NCI-H2081 treated with DMSO at 0.1 percent for 48 hours (cell line): Measurements from ENCODE around the gene DSCAML1.
"Not testable (repeated sequence)": the region's sequence is repeated elsewhere in the genome, so short reads cannot be mapped to it uniquely, and the experiment has no call there.

Experiments used
- DNase-seq: peaks from one replicate; lab custom pipeline; 2025; lab: John Stamatoyannopoulos, UW

DSCAML1 gene

DNA sequence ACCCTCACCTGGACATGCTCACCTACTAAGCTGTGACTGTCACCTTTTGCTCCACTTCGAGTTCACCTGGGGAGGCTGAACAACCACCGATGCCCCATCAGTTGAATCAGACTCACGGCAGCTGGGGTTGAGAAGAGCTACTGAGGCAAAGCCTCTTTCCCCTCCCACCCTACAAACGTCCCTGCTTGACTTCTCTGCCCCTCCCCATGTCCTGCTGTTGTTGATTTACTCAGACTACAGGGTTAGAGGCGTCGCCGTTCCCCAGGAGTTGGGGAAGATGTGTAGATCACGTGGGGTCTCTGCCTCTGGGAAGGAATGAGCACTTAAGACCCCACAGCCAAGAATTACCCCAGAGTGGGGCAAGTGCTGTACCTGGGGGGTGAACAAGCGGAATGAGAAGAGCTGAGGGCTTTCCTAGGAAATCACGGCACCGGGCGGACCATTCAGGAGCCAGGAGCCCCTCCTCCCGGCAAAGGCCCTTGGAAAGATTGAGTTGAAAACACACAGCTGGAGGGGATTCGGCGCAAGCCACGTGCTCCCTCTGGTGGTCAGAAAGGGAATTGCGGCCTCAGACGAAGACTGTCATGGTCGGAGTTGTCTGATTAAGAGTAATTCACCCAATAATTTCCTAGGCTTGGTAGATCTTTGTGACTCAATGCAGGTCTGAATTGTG lies 20.5 kb upstream of the DSCAML1 start:
- no peak for DNase-seq

- DNase-seq: no peak
Observed at GRCh38 chr11:117816846-117817367, 19.9 kb upstream of the DSCAML1 start.

- DNase-seq: no peak
Observed at GRCh38 chr11:117816151-117816741, 19.2 kb upstream of the DSCAML1 start.

DNA sequence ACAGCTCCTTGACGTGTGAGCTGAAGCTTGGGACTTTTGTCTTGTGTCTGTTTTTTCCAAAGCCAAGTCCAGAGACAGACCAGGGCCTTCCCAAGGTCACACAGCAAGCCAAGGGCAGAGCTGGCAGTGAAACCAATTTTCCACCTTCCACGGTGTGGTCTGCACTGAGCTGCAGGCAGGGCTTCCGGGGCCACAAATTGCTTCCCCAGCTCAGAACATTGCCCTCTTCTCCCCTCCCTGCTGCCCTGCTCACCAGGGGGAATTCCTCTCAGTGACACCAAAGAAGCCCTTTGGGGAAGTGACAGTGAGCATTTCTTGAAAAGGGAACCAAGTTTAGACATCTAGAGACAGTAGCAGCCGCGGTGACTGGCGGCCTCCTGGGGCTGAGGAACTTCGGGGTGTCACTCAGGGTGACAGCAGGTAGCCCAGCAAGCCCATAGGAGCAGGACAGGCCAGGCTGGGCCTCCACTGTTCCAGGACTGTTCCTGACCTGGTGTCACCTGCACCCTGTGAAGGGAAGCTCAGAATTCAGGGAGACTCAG lies 18.3 kb upstream of the DSCAML1 start:
- DNase-seq: no peak

DNA sequence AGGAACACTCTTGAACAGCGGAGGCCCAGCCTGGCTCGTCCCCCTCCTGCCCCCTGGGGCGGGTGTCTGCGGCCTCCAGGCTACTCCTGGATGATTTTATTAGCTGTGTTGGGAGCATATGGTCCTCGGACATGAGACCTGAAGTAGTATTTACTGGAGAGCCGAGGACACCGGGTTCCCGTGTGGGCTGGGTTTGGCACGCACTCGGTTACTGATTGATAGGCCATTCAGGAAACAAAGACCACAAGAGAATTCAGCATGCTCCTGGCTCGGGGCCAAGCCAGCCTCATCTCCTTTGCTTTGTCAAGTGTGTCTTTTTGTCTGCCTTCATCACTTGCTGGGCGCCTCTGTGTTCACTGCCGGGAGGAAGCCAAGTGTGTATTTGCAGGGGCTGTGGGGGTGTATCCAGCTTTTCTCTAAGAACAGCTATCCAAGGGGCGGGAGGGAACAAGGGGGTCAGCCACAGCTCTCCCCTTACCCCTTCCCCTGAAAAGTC lies 17.8 kb upstream of the DSCAML1 start:
- no peak for DNase-seq

- no peak for DNase-seq
Observed at GRCh38 chr11:117814204-117814765, 17.3 kb upstream of the DSCAML1 start.

DNA sequence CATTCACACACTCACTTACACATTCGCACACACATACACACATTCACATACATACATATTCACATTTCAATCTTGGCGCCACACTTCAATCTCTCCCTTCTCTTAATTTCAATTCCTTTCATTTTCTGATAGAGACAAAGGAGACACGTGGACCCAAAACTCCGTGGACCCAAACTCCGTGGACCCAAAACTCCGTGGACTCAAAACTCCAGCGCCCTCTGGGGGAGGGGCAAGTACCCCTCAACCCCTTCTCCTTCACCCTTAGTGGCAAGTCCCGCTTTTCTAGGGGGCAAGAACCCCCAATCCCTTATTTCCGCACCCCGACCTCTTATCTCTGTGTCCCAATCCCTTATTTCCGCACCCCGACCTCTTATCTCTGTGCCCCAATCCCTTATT lies 13.0 kb upstream of the DSCAML1 start:
- not testable (repeated sequence) for DNase-seq

- no peak for DNase-seq
Observed at GRCh38 chr11:117809236-117810055, 12.4 kb upstream of the DSCAML1 start.

DNA sequence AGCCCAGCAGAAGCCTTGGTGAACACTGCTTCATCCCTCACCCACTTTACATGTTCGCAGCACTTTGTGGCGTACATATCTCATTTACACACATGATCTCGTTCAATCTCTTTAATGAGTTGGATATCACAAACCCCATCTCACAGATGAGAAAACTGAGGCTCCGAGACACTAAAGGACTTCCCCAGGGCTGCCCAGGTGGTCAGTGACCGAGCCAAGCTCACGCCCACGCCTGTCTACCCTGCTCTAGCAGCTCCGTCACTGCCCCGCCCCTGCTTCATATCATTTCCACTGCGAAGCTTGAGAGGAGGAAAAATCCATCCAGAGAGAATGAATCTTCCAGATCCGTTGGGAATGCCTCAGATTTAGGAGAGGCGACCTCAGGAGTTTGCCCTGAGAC lies 11.8 kb upstream of the DSCAML1 start:
- no peak for DNase-seq

DNA sequence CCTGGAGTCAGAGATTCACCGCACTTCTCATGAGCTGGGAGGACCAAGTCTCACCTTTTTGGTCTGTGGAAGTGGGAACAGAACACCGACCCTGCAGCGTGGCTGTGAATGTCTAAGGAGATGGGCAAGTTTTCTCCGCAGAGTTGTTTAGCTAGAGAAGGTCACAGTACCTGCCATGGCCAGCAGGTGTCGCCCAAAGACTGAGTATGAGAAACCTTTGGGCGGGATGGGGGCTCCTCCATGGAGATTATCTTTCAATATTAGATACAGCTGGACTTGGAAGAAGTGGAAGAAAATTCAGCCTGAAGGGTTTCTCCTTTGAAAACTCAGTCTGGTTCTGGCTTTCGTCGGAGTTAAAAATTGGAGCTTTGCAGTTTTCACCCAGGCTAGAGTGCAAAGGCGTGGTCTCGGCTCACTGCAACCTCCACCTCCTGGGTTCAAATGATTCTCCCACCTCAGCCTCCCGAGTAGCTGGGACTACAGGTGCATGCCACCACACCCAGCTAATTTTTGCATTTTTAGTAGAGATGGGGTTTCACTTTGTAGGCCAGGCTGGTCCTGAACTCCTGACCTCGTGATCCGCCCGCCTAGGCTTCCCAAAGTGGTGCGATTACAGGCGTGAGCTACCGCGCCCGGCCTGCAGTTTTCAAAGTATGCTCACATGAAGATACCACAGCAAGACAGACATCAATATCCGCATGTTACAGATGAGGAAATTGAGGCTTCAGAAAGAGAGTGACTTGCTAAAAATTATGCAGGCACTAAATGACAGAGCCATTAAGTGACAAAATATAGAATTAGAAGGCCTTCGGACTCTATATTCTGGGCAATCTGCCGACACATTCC lies 10.7 kb upstream of the DSCAML1 start:
- DNase-seq: no peak

- no peak for DNase-seq
Observed at GRCh38 chr11:117806846-117807245, 9.8 kb upstream of the DSCAML1 start.

DNA sequence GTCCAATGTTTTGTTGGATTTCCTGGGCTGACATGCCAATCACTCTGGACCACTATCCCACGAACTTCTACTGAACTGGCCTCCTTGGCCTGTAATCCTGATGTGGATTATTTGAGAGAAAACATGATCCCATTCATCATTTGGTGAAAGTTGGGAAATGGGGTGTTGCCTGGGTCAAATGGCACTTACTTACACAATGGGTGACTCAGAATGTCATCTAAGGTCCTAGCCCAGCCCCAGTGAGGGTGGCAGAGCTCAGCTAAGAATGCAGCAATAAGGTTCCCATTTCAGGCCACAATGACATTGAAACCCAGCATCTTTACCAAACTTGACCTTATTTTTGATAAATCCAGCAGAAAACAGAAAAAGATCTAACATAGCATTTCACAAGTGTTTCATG lies 8.0 kb upstream of the DSCAML1 start:
- no peak for DNase-seq

GRCh38 chr11:117803896-117804295 lies 6.9 kb upstream of the DSCAML1 start:
- DNase-seq: no peak

GRCh38 chr11:117799634-117800033 lies 2.6 kb upstream of the DSCAML1 start:
- DNase-seq: no peak

- no peak for DNase-seq
Observed at GRCh38 chr11:117796456-117796871, 552 bp downstream of the DSCAML1 start.

DNA sequence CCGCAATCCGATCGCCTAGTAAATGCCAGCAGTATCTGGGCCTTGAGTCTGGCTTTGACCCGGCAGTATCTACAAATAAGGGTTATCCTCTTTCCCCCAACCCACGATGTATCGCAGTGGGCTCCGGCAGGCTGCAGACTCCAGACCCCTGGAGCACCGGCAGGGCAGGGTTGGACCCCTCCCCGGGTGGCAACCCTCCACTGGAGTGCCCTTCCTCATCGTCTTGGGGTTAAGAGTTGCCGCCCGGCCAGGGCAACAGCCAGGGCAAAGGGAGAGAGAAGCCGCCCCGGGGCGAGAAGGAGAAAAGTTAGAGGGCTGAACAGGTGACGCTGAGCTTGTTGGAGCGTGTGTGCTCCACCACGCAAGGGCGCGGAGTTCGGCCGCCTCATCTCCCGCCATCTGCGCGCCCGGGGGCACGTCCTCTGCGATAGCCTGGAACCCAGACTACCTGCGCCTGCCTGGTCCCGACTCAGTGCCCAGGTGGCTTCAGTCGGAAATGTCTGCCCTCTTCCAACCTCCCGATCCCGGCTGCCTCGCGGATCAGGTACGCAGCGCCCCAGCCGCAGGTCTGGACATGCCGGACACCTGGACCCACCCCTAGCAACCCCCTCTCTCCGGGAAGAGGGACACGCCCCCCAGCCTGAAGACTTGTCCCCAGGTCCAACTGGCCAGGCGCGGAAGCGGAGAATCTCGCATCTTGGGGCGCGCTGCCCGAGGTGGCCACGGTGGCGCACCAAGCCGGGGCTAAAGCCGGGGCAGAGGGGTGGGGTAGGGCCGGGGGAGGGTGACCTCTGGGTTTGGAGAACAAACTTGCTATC lies 1.2 kb downstream of the DSCAML1 start:
- no peak for DNase-seq

DNA sequence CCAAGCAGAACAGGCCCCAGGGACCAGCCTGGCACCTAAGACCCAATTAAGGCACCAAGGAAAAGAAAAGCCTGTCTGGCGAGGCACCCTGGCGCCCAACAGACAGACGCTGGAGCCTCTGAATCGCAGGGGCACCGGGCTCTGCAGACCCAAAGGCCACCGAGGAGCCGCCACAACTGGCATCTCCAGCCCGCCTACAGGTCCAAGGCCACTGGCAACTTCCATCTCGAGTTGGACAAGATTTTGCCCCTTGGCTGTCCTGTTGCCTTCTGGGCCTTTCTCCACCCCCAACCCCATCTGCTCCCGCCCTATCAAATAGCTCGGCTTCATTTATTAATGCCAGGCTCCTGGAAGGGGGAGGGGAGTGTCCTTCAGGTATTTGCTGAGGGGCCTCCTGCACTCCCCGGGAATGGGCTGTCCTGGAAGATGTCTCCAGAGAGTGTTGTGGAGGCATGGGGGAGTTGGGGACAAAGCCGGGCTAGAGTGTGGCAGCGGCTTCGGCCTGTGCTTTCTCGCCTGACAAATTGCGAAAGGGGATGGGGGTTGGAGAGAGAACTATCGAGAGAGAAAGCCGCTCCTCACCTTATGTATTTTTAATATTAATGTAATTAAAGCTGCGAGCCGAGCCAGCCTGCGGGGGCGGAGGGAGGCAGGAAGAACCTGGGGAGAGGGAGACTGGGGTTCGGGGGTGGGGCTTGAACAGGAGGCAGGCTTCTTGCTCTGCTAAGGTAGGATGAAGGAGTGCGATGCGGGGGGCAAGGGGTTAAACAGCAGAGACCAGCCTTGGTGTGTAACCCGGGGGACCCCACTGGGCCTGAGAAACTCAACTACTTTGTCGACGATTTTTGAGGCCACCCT lies 2.0 kb downstream of the DSCAML1 start:
- no peak for DNase-seq

DNA sequence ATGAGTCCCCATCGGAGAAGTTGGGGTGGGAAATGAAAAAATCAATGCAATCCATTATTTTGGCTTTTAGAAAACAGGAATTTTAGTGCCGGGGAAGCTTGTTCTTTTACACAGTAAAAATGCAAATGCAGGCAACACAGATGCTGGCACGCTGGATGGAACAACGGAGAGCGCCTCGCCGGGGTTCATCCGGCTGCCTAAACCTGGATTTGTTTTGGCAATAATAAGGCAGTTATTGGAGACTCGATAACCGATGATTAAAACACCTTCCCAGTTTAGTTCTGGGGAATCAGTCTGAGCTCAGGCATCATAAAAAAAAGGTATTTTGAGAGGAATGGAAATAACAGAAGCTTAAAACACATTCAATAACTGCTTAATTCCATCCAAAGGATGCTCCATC lies 2.9 kb downstream of the DSCAML1 start:
- DNase-seq: no peak

DNA sequence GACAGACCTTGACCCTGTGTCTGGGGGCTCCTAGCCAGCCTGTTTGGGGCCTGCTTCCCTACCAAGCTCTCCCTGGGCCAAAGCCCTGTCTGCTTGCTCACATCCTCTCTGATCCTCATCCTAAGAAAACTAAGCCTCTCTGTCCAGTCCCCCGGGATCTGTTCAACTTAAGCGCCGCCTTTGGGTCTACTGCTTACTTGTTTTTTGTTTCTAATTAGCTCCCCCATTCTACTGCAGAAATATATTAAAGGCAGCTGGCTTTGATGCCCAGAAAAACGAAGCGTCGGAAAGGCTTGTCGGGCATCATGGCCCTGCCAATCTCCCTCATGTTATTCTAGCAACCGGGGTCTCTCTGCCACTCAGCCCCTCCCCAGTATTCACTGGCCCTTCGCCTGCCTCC lies 3.4 kb downstream of the DSCAML1 start:
- DNase-seq: no peak
